Measurements from ENCODE around the gene SCNN1A. TPM values are rescaled to one million over a fixed set of nuclear protein-coding genes. Genes with fewer than 3 reads are reported as not detected.

Gene SCNN1A
- total RNA-seq, 1 experiment from 2014 or later: 118 TPM

DNA sequence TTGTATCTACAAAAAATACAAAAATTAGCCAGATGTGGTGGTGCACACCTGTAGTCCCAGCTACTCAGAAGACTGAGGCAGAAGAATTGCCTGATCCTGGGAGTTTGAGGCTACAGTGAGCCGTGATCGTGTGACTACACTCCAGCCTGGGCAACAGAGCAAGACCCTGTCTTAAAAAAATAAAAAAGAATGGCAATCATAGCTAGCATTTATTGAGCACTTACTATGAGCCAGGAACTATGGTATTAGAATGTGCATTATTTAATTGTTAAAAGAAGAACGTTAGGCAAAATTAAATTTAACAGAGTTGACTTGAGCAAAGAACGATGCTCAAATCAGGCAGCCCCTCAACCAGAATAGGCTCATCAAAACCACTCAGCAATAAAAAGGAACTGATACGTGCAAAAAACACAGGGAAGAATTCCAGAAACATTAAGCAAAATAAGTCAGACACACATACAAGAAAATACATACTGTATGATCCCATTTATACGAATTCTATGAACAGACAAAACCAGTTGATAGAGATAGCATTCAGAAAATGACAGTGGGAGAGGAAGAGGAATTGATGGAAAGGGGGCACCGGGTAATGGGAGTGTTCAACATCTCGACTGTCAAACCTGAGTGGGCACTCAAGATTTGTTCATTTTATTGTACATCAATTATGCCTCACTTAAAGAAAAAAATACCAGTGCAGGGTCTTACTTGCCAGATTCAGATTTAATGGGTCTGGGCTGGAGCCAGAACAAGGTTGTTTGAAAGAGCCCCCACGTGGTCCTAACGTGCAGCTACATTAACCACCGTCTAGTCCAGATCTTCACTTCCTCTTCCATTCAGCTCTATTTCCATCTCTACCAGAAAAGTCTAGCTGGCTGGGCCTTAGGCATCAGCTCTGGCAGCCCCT, 8.0 kb downstream of the SCNN1A start:
- DNase-seq (ENCODE audit: low read depth, low spot score) (no peak), ATAC-seq (no peak)
- Histone ChIP-seq H3K9me3 (ENCODE audit: control insufficient read depth in 1 of 2, insufficient read depth in 1 of 2, low read depth in 1 of 2, low read length in 2 of 2) (no peaks in the 10 kb centered on the region), H3K79me2 (ENCODE audit: insufficient read depth, low read length) (peaks cover 80% of the 10 kb centered on the region), H3K9ac (ENCODE audit: low read length) (peak overlapping the region; percentile 70), H3K36me3 (ENCODE audit: control insufficient read depth in 1 of 2, insufficient read depth in 2 of 2, low read length in 2 of 2) (peaks cover 0 to 15% of the 10 kb centered on the region in 2 experiments; a peak in 1 of 4 replicates), H4K20me1 (ENCODE audit: insufficient read depth) (no peaks in the 10 kb centered on the region), H3K4me3 (replicated peaks in 1 of 2; ENCODE audit: low read depth in 1 of 2, low read length in 2 of 2) (no peak overlapping the region), H3K9me2 (ENCODE audit: insufficient read depth) (no peaks in the 10 kb centered on the region), H3K27me3 (ENCODE audit: insufficient read depth, low read length) (no peaks in the 10 kb centered on the region), H3K4me1 (ENCODE audit: control insufficient read depth in 1 of 2, insufficient read depth in 2 of 2, low read length in 2 of 2) (peaks cover 74 to 98% of the 10 kb centered on the region in 2 experiments), H3K27ac (ENCODE audit: low read depth, low read length) (peak overlapping the region; percentile 100), H3K4me2 (ENCODE audit: low read length) (peak overlapping the region; percentile 72), H2AFZ (ENCODE audit: low read depth, low read length, poor library complexity, severe bottlenecking) (no peak overlapping the region)
- BruUV-seq (replicated peaks): no TSS peak
- intact Hi-C loops (cut with micrococcal nuclease): no loop called here
- ChIA-PET POLR2A (interaction anchor here (1.1 to 1.2 kb wide), 3 partner anchors 31 to 167 kb away, joined by 4 to 5 read pairs (median 4); partner anchors contain the start of genes GAPDH and VAMP1), CTCF (interaction anchor here (1.2 to 1.4 kb wide), 3 partner anchors 10 to 41 kb away, joined by 3 to 4 read pairs (median 4); no protein-coding TSS in a partner anchor), RAD21 (ENCODE audit: low non-redundant PET in 1 of 2, low total read pairs in 2 of 2, uncharacterized antibody in 2 of 2, unreplicated experiment in 2 of 2) (interaction anchor here in 1 of 2 experiments (0.6 kb wide), 1 partner anchor 40 kb away, joined by 4 read pairs; no protein-coding TSS in a partner anchor)
- TF ChIP-seq POLR2AphosphoS5 (IDR thresholded peaks at IDR 0.05; ENCODE audit: low read depth, low read length): no peak
- TF ChIP-seq, protein P1, sequence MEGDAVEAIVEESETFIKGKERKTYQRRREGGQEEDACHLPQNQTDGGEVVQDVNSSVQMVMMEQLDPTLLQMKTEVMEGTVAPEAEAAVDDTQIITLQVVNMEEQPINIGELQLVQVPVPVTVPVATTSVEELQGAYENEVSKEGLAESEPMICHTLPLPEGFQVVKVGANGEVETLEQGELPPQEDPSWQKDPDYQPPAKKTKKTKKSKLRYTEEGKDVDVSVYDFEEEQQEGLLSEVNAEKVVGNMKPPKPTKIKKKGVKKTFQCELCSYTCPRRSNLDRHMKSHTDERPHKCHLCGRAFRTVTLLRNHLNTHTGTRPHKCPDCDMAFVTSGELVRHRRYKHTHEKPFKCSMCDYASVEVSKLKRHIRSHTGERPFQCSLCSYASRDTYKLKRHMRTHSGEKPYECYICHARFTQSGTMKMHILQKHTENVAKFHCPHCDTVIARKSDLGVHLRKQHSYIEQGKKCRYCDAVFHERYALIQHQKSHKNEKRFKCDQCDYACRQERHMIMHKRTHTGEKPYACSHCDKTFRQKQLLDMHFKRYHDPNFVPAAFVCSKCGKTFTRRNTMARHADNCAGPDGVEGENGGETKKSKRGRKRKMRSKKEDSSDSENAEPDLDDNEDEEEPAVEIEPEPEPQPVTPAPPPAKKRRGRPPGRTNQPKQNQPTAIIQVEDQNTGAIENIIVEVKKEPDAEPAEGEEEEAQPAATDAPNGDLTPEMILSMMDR (IDR thresholded peaks at IDR 0.05 in 2 of 3, conservative IDR thresholded peaks at IDR 0.05 in 1 of 3; ENCODE audit: borderline replicate concordance in 1 of 3, insufficient read depth in 1 of 3, low read depth in 2 of 3, low read length in 2 of 3): 0 out of 6 replicates have a peak, but pooled peaks of 2 of the 3 experiments have one; percentile 14 to 31

DNA sequence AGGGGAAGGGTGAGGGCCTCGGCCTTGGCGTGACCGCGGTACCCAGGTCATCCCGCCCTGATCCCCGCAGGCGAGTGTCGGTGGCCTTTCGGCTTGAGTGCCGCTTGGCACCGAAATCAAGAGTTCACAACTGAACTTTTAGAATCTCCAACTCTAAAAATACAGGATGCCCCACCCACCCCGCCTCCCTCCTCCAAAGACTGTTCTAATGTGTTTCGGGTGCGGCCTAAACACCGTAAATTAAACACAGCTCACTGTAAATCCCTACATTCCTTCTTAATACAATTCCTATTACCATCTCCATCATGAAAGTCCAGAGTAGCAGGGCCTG, 11.4 kb downstream of the SCNN1A start:
- POLR2A ChIA-PET: interaction anchor here (1.0 to 2.4 kb wide), 2 partner anchors 28 to 37 kb away, joined by 3 to 9 read pairs; no protein-coding TSS in a partner anchor
- peaks cover 2 to 27% of the 10 kb centered on the region in 2 experiments; a peak in 3 of 4 replicates for H3K36me3 ChIP-seq (ENCODE audit: control insufficient read depth in 1 of 2, insufficient read depth in 2 of 2, low read length in 2 of 2)
- H3K9ac ChIP-seq (ENCODE audit: low read length): peak overlapping the region; percentile 85
- ATAC-seq: peak; percentile 26
- RAD21 ChIA-PET (ENCODE audit: low non-redundant PET in 1 of 2, low total read pairs in 2 of 2, uncharacterized antibody in 2 of 2, unreplicated experiment in 2 of 2): interaction anchor here in 1 of 2 experiments (0.9 kb wide), 1 partner anchor 25 kb away, joined by 4 read pairs; no protein-coding TSS in a partner anchor
- DNase-seq (ENCODE audit: low read depth, low spot score): no peak
- peaks cover 69 to 88% of the 10 kb centered on the region in 2 experiments for H3K4me1 ChIP-seq (ENCODE audit: control insufficient read depth in 1 of 2, insufficient read depth in 2 of 2, low read length in 2 of 2)
- no peaks in the 10 kb centered on the region for H3K9me2 ChIP-seq (ENCODE audit: insufficient read depth)
- no peaks in the 10 kb centered on the region for H4K20me1 ChIP-seq (ENCODE audit: insufficient read depth)
- peak overlapping the region; percentile 60 to 72 for H3K4me3 ChIP-seq (replicated peaks in 1 of 2; ENCODE audit: low read depth in 1 of 2, low read length in 2 of 2)
- no TSS peak for BruUV-seq (replicated peaks)
- H3K9me3 ChIP-seq (ENCODE audit: control insufficient read depth in 1 of 2, insufficient read depth in 1 of 2, low read depth in 1 of 2, low read length in 2 of 2): no peaks in the 10 kb centered on the region
- peak overlapping the region; percentile 99 for H3K27ac ChIP-seq (ENCODE audit: low read depth, low read length)
- H3K4me2 ChIP-seq (ENCODE audit: low read length): peak overlapping the region; percentile 98
- intact Hi-C loops (cut with micrococcal nuclease): no loop called here
- peak; percentile 50 for TF ChIP-seq ZFX (IDR thresholded peaks at IDR 0.05)
- no peak for TF ChIP-seq SP1 (IDR thresholded peaks at IDR 0.05; ENCODE audit: low read depth)
- peaks cover 65% of the 10 kb centered on the region for H3K79me2 ChIP-seq (ENCODE audit: insufficient read depth, low read length)
- CTCF ChIA-PET: interaction anchor here (1.8 kb wide), 1 partner anchor 14 kb away, joined by 3 read pairs; no protein-coding TSS in a partner anchor
- H2AFZ ChIP-seq (ENCODE audit: low read depth, low read length, poor library complexity, severe bottlenecking): no peak overlapping the region
- H3K27me3 ChIP-seq (ENCODE audit: insufficient read depth, low read length): no peaks in the 10 kb centered on the region
